ENCODE data around the gene BCL2A1.
"Not testable (repeated sequence)": the region's sequence is repeated elsewhere in the genome, so short reads cannot be mapped to it uniquely, and the experiment has no call there.

Gene BCL2A1

DNA sequence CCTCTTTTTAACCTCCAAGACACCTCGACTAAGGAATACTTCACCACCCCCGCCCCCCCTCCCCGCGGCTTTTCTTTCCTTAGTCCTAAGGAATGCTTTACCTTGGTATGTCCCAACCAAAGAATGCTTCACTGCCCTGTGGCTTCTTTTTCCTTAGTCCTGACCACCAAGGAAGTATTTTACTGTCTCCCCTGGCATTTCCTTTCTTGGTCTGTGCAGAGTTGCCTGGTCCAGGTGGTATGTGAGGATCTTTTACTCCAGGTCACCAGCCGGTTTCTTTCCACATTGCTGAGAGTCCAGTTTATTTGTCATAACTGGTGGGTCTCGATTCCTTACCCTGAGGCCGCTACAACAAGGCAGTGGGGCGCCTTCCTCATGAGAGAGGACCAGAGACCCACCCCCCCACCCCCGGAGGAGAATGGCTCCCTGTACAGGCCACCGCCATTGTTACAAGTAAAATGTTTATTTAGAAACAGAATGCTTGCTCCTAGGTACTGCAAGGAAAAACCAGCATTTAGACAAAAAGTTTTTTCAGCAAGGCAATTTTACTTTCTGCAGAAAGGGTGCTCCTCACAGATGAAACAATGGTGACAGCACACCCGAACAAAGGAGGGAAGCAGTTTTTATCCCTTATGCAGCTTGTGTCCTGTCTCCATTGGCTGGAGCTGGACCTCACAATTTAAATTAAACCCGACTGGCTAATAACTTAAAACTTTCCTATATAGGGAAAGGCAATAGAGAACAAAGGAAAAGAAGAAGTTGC lies 51.1 kb downstream of the BCL2A1 start:
- DNase-seq, result no peak

DNA sequence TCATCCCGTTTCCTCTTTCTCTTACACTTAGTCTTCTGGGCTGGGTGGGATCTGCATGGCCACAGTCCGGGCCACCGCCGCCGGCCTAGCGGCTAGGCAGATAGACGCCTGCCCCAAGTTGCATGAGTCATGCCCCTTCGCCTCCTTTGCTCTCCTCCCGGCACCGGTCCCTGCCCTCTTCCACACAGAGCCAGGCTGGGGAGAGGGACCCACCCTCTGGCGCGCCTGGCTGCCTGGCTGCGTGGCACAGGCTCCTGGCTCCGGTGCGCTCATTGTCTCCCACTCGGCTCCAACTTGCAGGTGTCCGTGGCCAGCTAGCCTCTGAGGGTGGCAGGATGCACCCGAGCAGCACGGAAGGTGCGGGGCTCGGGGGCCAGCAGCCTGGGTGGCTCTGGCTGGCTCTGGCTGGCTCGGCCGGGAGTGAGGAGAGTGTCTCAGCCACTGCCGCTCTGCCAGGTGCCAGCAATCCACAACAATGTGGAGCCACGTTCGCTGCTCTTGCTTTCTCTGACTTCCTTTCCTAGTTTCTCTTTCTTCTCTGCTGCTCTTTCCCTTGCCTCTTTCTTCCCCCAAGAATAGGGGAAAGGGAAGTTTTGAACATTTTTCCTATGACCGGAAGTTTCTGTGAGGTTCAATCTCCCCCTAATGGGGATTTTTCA lies 51.8 kb downstream of the BCL2A1 start:
- no peak for DNase-seq

DNA sequence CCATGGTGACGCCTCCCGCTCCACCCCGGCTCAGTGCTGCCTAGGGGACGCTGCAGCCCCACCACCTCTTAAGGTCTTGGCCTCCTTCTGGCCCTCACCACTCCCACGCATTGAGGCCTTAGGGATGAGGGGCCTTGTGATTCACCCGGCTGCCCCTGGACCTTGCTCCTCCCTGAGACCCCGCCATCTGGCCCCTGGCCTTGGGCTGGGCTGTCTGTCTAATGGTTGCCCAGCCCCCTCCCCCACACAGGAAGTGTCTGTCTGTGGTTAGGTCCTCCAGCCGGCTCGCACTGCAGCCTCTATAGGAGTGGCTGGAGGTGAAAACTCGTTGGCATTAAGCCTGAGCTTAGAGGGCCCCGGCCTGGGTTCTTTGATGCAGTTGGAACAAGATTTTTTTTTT lies 52.7 kb downstream of the BCL2A1 start:
- DNase-seq, result no peak

DNA sequence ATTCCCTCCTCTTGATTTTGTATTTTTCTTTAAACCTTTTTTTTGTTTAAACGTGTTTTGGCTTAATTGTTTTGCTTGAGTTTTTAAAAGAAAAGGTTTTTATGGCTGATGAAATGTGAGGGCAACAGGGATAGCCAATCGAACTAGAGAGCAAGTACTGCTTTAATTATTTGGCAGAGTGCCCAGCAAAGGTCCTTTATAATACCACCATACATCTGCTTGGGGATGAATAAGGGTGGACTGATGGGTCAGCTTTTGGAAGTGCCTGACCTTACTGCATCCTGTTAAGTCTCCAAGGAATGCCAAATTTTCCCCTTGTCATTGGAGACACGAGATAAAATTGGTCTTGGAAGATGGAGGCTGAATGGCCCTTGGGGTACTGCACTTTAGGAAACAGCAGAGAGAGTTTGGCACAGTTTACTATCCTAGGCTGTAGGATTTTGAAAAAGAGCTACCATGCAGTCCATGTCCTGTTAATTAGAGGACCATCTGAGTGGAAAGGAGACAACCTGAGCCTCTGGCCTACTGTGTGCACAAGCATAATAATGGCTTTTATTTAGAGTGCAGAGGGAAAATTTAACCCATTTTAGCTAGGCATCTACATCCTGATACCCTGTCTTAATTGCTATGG lies 54.4 kb downstream of the BCL2A1 start:
- no peak for DNase-seq

DNA sequence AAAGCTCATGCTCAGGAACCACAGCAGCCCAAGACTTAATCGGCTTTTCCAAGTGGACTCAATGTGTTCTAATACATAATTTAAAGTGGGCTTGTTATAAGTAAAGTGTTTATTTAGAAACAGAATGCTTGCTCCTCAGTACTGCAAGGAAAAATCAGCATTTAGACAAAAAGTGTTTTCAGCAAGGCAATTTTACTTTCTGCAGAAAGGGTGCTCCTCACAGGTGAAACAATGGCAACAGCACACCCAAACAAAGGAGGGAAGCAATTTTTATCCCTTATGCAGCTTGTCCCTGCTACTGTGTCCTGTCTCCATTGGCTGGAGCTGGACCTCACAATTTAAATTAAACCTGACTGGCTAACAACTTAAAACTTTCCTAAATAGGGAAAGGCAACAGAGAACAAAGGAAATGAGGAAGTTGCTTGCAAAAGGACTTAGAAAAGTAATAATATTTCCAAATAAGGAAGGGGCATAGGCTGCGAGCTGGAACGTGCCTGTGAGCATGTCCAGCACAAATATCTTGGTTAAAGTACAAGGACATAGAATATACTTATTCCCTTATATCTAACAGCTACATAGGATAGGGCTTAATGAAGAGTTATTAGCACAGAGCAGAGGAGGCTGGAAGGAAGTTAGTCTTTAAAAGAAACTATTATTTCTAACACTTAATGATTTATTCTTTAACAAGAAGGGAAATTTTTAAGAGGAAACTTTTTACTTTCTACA lies 55.1 kb downstream of the BCL2A1 start:
- not testable (repeated sequence) for DNase-seq

DNA sequence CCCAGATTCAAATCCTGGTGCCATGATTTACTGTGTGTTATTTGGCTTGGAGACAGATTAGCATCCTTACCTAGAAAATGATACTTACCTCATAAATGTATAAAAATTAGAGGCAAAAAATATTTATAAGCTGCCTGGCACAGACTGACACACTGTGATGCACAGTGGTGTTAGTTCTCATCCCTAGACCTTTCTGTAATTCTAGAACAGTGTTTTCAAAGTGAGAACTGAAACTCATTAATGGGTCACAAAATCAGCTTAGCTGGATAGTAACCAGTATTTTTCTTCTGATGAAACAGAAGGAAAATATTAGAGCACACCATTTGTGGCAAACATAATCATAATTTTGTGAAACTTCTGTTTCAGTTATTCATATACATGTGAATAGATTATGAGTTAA lies 56.3 kb downstream of the BCL2A1 start:
- DNase-seq, result no peak
